ENCODE measurements around the gene CLBA1. TPM values are rescaled to one million over a fixed set of nuclear protein-coding genes. Genes with fewer than 3 reads are reported as not detected.
"Not testable (repeated sequence)": the region's sequence is repeated elsewhere in the genome, so short reads cannot be mapped to it uniquely, and the experiment has no call there.

The CLBA1 gene
- total RNA-seq, 1 donor from 2014 or later = 1.5 TPM

DNA sequence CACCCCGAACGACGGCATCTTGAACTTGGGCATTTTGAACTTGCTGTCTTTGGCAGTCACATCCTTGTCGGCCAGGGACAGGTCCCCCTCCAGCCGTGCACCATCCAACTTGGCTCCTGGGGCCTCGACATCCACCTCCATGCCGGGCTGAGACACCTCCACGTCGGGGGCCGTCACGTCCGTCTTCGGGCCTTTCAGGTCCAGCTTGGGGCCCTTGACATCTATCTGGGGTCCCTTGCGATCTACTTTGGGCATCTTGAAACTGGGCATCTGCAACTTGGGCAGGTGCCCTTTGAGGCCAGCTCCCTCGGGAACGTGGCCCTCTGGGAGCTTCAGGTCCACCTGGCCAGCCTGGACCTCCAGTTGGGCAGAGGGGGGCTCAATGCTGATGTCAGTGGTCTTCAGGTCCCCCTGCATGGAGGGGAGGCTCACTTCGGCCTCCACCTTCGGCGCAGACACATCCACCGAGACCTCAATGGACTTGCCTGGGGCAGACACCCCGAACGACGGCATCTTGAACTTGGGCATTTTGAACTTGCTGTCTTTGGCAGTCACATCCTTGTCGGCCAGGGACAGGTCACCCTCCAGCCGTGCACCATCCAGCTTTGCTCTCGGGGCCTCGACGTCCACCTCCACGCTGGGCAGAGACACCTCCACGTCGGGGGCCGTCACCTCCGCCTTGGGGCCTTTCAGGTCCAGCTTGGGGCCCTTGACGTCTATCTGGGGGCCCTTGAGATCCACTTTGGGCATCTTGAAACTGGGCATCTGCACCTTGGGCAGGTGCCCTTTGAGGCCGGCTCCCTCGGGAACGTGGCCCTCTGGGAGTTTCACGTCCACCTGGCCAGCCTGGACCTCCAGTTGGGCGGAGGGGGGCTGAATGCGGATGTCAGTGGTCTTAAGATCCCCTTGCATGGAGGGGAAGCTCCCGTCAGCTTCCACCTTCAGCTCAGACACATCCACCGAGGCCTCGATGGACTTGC lies 39.3 kb upstream of the CLBA1 start:
- peak; percentile 21 for DNase-seq
- ATAC-seq; intact Hi-C loops (cut with micrococcal nuclease): not testable (repeated sequence)

DNA sequence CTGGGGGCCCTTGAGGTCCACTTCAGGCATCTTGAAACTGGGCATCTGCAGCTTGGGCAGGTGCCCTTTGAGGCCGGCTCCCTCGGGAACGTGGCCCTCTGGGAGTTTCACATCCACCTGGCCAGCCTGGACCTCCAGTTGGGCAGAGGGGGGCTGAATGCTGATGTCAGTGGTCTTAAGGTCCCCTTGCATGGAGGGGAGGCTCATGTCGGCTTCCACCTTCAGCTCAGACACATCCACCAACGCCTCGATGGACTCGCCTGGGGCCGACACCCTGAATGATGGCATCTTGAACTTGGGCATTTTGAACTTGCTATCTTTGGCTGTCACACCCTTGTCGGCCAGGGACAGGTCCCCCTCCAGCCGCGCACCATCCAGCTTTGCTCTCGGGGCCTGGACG lies 38.4 kb upstream of the CLBA1 start:
- intact Hi-C loops (cut with micrococcal nuclease); ATAC-seq: not testable (repeated sequence)
- DNase-seq = peak; percentile 10

DNA sequence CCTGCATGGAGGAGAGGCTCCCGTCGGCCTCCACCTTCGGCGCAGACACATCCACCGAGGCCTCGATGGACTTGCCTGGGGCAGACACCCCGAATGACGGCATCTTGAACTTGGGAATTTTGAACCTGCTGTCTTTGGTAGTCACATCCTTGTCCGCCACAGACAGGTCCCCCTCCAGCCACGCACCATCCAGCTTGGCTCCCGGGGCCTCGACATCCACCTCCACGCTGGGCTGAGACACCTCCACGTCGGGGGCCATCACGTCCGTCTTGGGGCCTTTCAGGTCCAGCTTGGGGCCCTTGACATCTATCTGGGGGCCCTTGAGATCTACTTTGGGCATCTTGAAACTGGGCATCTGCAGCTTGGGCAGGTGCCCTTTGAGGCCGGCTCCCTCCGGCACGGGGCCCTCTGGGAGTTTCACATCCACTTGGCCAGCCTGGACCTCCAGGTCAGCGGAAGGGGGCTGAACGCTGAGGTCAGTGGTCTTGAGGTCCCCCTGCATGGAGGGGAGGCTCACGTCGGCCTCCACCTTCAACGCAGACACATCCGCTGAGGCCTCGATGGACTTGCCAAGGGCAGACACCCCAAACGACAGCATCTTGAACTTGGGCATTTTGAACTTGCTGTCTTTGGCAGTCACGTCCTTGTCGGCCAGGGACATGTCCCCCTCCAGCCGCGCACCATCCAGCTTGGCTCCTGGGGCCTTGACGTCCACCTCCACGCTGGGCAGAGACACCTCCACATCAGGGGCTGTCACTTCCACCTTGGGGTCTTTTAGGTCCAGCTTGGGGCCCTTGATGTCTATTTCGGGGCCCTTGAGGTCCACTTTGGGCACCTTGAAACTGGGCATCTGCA lies 37.5 kb upstream of the CLBA1 start:
- DNase-seq = peak; percentile 15
- ATAC-seq; intact Hi-C loops (cut with micrococcal nuclease): not testable (repeated sequence)

DNA sequence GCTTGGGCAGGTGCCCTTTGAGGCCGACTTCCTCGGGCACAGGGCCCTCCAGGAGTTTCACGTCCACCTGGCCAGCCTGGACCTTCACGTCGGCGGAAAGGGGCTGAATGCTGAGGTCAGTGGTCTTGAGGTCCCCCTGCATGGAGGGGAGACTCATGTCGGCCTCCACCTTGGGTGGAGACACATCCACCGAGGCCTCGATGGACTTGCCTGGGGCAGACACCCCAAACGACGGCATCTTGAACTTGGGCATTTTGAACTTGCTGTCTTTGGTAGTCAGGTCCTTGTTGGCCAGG lies 36.9 kb upstream of the CLBA1 start:
- DNase-seq (no peak), ATAC-seq (no peak)
- intact Hi-C loops (cut with micrococcal nuclease) = no loop called here

DNA sequence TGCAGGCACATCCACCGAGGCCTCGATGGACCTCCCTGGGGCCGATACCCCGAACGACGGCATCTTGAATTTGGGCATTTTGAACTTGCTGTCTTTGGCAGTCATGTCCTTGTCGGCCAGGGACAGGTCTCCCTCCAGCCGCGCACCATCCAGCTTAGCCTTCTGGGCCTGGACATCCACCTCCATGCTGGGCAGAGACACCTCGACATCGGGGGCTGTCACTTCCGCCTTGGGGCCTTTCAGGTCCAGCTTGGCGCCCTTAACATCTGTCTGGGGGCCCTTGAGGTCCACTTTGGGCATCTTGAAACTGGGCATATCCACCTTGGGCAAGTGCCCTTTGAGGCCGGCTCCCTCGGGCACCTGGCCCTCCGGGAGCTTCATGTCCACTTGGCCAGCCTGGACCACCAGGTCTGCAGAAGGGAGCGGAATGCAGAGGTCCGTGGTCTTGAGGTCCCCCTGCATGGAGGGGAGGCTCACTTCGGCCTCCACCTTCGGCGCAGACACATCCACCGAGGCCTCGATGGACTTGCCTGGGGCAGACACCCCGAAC lies 36.1 kb upstream of the CLBA1 start:
- DNase-seq = peak; percentile 15
- ATAC-seq; intact Hi-C loops (cut with micrococcal nuclease): not testable (repeated sequence)

DNA sequence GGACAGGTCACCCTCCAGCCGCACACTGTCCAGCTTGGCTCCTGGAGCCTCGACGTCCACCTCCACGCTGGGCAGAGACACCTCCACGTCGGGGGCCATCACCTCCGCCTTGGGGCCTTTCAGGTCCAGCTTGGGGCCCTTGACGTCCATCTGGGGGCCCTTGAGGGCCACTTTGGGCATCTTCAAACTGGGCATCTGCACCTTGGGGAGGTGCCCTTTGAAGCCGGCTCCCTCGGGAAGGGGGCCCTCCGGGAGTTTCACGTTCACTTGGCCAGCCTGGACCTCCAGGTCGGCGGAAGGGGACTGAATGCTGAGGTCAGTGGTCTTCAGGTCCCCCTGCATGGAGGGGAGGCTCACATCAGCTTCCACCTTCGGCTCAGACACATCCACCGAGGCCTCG lies 35.6 kb upstream of the CLBA1 start:
- DNase-seq (no peak), ATAC-seq (no peak)
- intact Hi-C loops (cut with micrococcal nuclease) = no loop called here

DNA sequence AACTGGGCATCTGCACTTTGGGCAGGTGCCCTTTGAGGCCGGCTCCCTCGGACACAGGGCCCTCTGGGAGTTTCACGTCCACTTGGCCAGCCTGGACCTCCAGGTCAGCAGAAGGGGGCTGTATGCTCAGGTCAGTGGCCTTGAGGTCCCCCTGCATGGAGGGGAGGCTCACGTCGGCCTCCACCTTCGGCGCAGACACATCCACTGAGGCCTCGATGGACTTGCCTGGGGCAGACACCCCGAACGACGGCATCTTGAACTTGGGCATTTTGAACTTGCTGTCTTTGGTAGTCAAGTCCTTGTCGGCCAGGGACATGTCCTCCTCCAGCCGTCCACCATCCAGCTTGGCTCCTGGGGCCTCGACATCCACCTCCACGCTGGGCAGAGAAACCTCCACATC lies 34.9 kb upstream of the CLBA1 start:
- intact Hi-C loops (cut with micrococcal nuclease); ATAC-seq: not testable (repeated sequence)
- DNase-seq = peak; percentile 17

DNA sequence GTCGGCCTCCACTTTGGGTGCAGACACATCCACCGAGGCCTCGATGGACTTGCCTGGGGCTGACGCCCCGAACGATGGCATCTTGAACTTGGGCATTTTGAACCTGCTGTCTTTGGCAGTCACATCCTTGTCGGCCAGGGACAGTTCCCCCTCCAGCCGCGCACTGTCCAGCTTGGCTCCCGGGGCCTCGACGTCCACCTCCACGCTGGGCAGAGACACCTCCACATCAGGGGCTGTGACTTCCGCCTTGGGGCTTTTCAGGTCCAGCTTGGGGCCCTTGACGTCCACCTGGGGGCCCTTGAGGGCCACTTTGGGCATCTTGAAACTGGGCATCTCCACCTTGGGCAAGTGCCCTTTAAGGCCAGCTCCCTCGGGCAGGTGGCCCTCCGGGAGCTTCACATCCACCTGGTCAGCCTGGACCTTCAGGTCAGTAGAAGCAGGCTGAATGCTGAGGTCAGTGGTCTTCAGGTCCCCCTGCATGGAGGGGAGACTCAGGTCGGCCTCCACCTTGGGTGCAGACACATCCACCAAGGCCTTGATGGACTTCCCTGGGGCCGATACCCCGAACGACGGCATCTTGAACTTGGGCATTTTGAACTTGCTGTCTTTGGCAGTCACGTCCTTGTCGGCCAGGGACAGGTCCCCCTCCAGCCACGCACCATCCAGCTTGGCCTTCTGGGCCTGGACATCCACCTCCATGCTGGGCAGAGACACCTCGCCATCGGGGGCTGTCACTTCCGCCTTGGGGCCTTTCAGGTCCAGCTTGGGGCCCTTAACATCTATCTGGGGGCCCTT lies 33.5 kb upstream of the CLBA1 start:
- ATAC-seq; intact Hi-C loops (cut with micrococcal nuclease): not testable (repeated sequence)
- peak; percentile 16 for DNase-seq

DNA sequence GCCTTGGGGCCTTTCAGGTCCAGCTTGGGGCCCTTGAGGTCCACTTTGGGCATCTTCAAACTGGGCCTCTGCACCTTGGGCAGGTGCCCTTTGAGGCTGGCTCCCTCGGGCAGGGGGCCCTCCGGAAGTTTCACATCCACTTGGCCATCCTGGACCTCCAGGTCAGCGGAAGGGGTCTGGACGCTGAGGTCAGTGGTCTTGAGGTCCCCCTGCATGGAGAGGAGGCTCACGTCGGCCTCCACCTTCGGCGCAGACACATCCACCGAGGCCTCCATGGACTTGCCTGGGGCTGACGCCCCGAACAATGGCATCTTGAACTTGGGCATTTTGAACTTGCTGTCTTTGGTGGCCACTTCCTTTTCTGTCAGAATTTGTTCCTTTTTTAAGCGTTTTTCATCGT lies 32.5 kb upstream of the CLBA1 start:
- ATAC-seq (no peak), DNase-seq (no peak)
- intact Hi-C loops (cut with micrococcal nuclease) = no loop called here

DNA sequence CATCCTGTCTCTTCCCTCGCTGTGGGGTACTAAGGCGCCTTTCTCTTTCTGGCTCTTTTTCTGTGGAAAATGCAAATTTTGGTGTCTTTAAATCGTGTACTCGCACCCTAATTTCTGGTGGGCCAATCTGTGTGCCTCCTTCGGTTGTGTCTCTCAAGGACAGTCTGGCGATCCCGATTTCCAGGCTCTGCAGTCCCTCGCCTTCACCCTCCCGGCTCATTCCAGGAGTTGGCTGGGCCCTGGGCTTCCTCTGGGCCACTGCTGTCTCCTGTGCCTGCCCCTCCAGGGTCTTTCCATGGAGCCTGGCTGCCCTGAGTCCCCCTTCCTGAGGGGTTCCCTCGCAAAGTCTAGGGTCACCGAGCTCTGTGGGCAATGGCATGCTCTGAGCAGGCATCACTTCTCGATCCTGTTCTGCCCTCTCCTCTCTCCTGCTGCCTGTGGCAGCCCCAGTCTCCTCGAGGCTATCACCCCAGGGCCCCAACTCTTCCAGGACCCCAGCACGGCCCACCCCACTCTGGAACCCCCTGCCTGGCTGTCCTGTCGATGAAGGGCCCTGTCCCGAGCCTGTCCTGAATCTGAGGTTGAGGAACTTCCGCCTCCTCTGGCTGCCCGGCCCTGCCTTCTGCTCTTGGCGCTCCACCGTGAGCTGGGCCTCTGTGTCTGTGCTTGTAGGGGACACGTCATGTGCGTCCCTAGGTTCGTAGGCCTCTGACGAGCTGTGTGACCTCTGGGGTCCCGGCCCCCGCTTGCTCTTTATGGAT lies 31.5 kb upstream of the CLBA1 start:
- peak; percentile 15 for DNase-seq
- ATAC-seq = no peak
- intact Hi-C loops (cut with micrococcal nuclease) = no loop called here

DNA sequence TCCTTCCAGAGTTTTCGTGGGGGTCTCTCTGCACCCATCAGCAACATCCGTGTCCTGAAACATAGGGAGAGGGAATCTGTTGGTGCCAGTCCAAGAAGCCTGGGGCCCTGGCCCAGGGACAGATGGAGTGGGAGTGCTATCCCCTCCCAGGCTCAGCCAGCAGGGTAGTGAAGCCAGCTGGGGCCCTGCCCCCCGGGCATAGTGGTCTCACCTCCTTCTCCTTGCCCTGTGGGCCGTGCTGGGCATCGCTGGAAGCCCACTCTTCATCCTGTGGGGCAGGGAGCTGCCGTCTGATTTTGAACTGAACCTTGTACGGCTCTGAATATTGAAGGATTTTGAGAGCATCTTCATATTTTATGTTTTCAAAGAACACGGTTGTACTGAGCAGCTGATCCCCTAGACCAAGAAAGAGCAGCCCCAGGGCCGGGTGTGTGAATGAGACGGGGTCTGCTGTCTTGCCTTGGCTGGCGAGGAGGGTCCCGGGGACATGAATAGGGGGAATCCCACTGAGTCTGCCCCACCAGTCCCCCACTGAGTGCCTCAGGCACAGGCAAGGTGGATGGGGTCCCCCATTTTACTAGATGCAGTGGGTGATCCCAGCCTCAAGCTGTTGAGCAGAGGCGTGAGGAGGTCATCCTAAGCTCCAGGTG lies 30.7 kb upstream of the CLBA1 start:
- ATAC-seq = no peak
- intact Hi-C loops (cut with micrococcal nuclease) = no loop called here

DNA sequence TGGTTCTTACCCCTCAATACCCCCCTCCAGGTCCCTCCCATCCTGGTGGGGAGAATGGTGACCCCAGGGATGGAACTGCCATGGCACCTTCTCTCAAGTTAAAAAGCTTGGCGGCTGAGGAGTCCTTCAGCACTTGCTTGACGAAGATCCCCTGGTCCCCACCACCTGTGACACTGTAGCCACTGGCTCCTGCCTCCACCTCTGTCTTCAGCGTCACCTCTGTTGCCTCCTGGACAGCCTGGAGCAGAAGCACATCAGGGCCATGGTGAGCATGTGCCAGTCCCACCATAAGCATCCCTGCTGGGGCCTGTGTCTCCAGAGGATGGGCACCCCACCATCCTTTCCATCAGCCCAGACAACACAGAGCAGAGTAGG lies 30.2 kb upstream of the CLBA1 start:
- DNase-seq (no peak), ATAC-seq (no peak)
- intact Hi-C loops (cut with micrococcal nuclease) = no loop called here

More for the DNA sequence above, 30.7 kb upstream of the CLBA1 start:
- no peak for DNase-seq

DNA sequence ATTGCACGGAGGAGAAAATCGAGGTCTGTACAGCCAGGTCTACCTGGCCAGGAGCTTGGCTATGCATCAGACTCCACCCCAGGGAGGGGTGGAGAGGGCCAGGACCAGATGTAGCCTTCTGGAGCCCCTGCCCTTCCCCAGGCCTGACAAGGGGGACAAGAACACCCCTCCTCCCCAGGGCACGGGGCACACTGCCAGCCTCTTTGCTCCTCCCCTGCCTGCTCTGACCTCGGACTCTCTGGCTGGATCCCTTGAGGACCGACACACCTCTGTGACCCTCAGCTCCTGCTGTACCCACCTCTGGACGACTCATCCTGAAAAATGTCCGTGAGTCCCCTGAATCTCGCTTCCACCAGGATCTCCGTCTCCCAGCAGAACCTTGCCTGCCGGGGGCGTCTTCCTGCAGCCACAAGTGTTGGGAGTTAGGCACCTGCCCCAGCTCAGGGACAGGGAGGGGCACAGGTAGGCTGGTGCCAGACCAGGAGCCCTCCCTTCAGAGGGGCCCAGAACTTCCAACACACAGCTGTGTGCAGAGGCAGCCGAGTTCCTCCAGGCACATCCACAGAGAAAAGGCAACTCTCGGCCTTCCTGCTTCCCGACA lies 29.2 kb upstream of the CLBA1 start:
- DNase-seq (peak; percentile 16), ATAC-seq (no peak)
- intact Hi-C loops (cut with micrococcal nuclease) = no loop called here

DNA sequence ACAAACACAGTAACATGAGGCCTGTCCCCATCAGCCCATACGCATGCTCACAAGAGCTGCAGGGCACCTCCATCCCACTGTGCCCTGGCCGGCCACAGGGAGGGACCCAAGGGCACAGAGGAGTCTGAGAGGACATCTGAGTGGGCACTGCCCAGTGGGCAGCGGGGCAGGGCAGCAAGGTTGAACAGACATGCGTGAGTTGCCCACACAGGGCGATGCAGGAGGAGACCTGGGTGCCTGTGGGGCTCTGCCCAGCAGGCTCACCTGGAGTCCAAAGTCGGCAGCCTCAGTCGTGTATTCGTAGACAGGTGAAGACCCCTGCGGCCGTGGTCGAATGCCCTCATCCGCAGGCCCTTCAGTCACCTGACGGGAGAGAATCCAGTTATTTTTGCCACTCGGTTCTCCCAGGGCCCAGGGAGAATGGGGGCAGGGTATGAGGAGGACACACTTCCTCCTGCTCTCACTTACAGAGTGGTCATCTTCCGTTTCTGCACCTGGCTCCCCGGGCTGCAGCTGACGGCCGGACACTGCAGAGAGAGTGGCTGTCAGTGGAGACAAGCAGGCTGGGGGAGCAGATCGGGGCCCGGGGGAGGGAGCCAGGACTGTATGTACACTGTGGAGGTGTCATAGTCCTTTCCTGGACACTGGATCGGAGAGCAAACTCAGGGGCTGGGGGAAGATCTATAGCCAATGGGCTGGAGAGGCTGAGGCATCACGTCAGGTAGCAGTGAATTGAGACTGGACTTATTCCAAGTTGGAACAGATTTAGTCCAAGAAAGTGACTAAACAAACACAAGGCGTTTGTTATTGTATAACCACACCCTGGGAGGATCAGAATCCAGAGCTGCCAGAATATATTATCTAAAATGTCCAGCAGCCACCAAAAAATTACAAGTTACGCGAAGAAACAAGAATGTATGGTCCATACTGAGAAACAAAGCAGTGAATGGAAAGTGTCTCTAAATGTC lies 28.2 kb upstream of the CLBA1 start:
- intact Hi-C loops (cut with micrococcal nuclease) = no loop called here
- no peak for ATAC-seq
- peak; percentile 16 for DNase-seq

DNA sequence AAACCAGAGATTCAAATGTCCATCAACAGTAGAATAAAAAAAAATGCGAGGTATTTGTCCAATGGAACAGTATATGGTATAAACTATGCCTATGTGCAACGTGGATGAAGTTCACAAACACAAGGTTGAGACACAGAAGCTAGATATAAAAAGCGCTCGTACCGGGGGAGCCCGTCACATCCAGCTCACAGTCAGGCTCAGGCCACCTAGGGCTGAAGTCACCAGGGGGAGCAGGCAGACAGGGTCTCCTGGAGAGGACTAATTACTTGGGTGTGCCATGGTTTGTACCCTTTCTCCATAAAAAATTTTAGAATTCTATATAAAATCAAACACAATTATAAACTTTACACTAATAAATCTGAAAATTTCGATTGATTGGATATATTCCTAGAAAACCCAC lies 21.0 kb upstream of the CLBA1 start:
- intact Hi-C loops (cut with micrococcal nuclease) = no loop called here
- DNase-seq (no peak), ATAC-seq (no peak)

DNA sequence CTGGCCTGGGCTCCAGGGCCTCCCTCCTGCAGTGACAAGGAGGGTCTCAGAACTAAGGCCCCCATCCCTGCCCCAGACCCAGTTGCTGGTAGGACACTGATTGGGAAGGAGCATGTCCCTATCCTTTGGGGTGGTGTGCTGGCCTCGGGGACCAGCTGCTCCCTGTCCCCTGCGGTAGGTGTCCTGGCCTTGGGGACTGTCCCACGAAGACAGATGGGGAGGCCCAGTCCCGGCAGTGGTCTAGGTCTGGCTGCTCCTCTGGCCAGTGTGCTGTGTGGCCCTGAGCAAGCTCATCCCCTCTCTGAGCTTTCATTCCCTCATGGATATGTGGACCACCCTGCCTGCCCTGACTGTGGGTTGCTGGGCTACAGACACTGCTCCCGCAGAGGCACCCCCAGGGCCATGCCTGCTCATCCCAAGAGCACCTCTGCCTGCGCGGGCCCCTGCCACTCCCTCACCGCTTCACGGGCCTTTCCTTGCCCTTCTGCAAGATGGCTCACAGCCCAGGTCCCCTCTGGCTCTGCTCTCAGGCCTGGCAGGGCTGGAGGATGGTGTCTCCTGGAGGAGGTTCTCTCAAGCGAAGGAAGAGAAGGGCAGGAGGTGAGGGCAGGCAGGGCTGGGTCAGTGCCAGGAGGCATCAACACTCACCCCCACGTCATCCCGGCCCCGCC lies 19.9 kb upstream of the CLBA1 start:
- DNase-seq = peak; percentile 15
- intact Hi-C loops (cut with micrococcal nuclease) = no loop called here
- ATAC-seq = no peak

All from left ventricle myocardium superior (tissue), 1 donor.